HG03175 (cell line): Measurements from ENCODE around the gene RPS6KB2.
A peak's percentile ranks its signal among the peaks of the same experiment; 100 is the strongest.

Source experiments
- ATAC-seq: cut with Tn5 transposase; IDR thresholded peaks from one replicate; pipeline ENCODE4 v1.9.1; 2021; ENCODE audit warnings: mild to moderate bottlenecking, moderate library complexity; ENCODE audit not compliant: unreplicated experiment

The RPS6KB2 gene

DNA sequence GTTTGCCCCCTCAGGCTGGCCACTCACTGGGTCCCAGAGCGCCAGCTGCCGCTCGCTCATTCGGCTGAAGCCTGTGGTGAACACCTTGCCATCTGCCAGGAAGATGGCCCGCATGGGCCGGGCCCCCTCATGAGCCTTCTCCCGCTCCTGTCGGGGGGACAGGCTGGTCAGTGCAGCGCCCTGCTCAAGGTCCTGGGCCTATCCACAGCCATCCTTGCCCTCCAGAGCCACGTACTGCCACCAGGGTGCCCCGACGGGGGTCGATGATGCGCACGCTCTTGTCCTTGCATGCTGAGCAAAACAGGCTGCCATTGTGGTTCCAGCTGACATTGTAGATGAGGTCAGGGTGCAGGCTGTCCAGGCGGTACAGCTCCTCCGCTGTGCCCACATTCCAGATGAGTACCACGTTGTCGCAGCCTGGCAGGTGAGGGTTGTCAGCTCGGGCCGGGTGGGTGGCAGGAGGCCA, 12.8 kb downstream of the RPS6KB2 start:
- no peak for ATAC-seq

DNA sequence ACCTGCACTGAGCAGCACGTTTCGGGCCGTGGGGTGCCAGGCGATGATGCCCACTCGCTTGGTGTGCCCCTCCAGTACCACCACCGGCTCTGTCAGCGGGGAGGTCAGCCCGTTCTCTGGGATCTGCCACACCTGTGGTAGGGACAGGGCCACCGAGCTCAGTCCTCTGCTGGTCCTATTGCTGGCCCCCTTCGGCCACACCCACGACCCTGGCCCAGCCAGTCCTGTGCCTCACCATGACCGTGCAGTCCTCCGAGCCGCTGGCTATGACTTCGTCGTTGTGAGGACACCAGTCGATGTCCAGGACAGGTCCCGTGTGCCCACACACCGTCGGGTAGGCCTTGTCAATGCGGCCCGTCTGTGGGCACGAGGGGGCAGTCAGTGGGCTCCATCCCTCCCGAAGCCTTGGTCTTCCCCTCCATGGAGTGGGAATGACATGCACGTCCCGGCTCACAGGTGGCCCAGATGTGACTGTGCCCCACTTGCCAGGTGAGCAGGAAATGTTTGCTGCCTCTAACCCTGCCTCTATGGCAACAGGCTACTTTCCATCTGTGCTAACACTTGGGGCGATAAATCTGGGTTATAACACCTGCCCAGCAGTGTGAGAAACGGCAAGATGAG, 13.5 kb downstream of the RPS6KB2 start:
- ATAC-seq = no peak

DNA sequence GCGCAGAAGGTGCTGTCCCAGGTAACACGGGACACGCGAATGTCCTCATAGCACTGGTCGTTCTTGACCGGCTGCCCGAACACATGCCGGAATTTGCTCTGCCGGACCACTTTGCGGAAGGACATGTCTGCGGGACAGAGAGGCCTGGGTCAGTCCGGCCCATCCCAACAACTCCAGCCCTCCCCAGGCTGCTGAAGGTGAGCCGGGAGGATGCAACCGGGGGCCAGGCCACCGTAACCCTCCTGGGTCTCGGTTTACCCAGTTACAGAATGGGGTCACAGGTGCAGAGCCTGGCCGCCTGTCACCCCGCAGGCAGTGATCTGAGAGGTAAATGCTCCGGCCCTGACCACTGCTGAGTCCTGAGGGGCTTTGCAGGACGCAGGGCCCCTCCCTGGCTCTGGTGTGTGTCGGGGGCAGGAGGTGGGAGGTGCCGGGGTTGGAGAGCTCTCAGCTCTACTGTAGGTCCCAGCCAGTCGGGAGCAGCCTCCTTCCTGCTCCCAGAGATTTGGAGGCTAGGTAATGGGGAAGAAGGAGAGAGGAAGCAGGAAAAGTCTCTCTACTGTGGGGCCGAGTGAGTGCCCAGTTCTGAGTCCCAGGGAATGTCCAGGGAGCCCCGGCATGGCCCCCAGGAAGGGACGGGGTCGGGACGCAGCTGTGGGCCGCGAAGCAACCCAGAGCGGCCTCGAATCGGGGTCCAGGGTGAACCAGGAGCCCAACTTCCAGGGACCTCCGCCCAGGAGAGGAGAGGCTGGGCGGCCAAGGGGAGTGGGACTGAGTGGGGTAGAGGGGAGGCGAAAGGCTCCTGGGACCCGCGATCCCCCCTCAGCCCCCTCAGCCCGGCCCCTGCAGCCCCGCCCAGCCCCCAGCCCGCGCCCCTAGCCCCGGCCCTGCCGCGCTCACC, 14.5 kb downstream of the RPS6KB2 start:
- ATAC-seq = no peak

DNA sequence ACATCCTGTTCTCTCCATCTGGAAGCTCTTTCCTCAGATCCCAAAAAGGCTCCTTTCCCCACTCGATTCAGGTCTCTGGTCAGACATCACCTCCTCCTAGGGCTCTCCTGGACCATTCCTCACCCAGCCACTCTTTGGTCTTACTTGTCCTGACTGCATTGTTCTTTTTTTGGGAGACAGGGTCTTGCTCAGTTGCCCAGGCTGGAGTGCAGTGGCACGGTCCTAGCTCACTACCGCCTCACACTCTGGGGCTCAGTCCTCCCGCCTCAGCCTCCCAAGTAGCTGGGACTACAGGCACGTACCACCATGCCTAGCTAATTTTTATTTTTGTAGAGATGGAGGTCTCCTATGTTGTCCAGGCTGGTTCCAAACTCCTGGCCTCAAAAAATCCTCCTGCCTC, 17.2 kb downstream of the RPS6KB2 start:
- ATAC-seq = no peak

DNA sequence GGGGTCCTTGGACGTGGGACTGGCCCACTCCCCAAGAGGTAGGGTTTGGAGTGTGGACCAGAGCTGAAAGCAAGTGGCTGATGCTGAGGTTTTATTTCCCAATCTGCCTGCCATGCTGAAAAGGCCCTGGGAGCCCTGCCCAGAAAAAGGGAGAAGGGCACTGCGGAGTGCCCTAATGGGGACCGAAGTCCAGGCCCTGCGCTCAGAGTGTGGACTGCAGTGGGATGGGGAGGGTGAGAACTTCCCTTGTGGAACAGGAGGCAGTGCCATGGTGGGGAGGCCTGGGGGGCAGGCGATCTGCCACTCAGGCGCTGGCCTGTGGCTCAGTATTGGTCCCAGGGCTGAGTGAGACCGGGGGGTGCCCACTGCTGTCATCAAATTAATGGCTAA, 19.9 kb downstream of the RPS6KB2 start:
- ATAC-seq = no peak

DNA sequence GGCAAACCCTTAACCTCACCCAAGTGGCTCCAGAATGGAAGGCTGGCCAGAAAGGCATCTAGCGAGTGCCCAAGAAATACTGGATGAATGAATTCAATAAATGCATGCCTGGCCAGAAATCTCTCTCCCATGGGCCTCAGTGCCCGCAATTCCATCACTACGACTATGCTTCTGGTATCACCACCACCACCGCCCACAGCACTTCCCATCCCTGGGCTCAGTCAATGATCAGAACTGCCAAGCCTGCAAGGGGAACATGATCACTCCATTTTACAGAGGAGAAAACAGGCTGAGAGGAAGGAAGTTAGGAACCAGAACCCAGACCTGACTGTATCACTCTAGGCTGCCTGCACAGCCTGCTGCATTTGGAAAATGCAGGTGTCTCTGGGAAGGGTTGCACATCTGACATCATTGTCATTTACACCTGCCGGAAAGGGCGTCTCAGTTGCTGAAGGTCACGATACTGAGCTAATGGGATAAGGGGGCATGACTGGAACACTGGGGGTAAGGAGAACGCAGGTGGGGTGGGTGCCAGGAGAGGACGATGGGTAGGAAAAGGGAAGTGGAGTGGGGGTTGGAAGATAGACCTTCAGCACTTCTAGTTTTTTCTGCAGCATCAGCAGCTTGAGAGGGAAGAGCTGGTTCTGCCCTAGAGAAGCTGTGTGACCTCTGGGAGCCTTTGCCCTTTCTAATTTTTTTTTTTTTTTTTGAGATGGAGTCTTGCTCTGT, 21.0 kb downstream of the RPS6KB2 start:
- no peak for ATAC-seq

DNA sequence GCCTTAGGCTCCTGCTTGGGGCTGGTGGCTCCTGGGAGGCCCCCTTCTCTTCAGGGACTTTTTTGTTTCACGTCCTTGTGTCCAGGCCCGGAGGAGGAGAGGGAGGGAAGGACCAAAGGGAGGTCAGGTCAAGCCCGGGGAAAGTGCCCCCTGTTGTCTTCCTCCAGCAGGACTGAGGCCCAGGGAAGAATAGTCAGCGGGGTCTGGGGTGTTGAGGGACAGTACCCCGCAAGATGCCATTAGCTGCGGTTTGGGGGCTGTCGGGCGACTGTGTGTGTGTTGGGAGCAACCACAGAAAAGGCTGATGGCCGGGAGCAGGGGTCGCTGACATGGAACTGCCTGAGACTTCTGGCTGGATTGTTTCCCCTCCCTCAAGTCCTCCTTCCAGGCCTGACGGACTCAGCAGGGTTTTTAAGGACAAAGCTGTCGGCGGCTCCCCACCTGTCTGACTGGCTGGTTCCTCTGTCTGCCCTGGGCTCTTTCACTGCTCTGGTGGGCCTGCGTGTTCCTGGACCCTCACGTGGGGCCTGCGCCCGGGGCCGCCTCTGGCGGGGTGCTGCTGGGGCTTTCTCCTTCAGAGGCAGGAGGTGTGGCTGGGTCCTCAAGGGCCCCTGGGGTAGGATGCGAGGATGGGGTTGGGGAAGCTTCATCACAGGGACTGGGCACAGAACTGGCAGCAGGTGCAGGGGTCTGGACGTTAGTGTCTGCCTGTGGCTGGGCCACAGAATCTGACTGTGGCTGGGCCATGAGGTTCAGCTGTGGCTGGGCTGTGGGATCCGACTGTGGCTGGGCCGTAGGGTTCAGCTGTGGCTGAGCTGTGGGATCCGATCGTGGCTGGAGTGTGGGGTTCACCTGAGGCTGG, 22.7 kb downstream of the RPS6KB2 start:
- no peak for ATAC-seq

DNA sequence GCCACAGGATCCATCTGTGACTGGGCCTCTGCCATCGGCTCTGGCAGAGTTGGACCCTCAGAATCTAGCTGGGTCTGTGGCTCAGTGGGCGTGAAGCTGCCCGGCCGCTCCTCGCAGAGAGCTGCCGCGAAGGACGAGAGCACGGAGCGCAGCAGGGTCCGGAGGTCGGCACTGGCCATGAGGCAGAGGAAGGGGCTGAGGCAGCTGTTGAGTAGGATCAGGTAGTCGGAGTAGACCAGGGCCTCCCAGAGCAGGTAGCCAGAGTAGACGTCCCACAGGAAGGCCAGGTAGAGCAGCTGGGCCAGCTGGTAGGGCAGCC, 23.3 kb downstream of the RPS6KB2 start:
- no peak for ATAC-seq

DNA sequence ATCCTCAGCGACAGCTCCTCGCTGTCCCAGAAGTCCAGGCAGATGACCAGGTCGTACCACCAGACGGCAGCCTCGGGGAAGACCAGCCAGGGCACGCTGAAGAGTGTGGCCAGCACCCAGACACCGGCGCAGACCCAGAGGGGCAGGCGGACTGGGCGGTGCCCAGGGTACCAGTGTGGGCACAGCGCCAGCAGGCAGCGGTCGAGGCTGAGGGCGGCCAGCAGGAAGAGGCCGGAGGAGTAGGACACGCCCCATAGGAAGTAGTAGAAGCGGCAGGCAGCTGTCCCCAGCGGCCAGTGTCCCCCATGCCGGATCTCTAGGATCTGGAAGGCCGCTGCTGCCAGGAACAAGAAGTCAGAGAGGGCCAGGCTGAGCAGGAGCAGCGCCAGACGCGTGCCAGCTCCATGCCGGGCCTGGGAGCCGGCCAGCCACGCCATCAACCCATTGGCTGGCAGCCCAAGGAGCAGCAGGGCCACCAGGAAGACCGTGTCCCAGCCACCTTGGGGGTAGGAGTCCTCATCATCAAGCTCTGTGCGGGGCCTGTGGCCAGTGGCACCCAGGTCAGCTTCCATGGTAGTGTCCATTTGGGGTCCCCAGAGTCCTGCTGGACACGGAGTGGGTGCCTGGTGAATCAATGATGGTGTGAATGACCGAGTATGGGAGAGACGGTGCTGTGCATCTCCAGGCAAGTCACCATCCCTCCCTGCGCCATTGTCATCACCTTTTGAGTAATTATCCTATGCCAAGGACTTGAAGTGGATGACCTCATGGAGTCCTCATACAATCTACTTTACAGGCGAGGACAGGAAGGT, 24.1 kb downstream of the RPS6KB2 start, which contains the start of gene GPR152:
TSS of gene GPR152 (minus strand) at position 589 of the 812 bp plus-strand sequence. CDS start at position 584, 5 bp downstream.
- ATAC-seq = no peak

DNA sequence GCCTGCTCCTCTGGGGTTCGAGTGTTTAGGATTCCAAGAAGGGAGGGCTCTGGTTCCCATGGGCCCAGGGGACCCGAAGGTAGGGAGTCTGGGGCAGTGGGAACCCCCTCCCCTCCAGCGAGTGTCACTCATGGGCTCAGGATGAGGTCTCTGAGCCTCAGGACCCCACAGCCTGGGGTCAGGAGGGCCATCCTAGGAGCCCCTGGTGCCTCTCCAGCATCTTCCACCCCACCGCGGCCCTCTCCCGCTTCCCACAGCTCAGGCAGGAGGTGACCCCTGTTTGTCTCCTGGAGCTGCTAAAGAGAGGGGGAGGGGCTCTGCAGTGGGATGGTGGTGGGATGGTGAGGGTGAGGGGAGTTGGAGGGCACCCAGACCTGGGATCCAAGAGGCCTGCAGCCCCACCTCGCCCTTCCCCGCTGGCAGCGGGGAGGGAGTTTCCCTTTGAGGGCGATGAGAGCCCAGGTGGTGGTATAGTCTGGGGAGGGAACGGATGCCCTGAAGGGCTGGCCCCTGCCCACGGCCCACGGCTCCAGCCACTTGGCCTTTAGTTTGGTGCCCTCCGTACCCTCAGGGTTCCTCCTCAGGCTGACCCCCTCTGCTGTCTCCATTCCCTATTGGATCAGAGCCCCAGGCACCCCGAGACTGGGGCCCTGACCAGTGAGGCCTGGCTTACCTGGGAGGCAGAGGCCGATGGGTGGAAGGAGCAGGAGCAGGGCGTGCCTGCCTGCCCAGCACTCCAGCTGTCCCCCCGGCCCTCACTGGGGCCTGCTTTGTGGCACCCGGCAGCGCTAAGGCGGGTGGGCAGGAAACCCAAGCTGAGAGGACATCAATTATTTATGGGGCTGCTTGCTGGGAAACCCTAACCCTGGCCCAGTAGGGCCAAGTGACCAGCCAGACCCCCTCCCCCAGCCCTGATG, 25.8 kb downstream of the RPS6KB2 start:
- ATAC-seq = no peak

DNA sequence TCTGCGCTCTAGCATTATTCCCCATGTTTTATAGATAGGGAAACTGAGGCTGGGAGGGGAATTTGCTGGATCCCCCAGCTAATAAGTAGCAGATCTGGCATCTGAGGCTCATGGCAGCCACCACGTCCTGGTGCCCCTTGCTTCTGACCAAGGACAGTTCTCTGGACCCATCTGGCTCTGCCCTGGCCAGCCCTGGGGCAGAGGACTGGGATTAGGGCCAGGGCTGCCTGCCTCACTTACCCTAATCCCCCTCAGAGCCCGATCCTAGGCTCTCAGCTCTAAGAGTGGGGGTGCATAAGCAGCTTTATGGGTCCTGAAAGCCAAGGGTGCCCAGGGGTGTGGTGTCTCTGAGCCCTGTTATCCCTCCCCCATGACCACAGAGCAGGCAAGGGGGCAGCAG, 26.8 kb downstream of the RPS6KB2 start, which contains the start of gene CABP4:
TSS of gene CABP4 (plus strand) at position 301 of the 400 bp plus-strand sequence. CDS start at position 371, 70 bp downstream.
- ATAC-seq = no peak

DNA sequence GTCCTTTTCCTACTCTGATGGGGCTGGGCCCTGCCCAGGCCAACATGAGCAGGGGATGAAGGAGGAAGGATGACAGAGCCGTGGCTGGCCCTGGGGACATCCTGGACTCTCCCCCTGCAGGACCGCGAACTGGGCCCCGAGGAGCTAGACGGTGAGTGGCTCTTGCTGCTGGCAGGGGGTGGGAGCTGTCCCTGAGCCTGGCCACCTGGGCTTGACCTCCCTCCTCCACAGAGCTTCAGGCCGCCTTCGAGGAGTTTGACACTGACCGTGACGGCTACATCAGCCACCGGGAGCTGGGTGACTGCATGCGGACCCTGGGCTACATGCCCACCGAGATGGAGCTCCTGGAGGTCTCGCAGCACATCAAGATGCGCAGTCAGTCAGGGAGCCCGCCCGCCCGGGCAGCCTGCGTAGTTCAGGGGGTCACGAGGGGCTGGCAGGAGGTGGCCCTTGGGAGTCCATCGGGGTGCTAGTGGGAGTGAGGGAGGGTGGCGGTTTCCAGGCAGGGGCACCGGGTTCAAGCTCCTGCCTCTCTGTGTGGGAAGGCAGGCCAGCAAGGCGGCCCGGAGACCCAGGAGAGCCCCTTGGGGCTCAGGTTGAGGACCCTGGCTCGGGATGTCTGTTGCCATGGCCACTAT, 27.9 kb downstream of the RPS6KB2 start:
- ATAC-seq = no peak

DNA sequence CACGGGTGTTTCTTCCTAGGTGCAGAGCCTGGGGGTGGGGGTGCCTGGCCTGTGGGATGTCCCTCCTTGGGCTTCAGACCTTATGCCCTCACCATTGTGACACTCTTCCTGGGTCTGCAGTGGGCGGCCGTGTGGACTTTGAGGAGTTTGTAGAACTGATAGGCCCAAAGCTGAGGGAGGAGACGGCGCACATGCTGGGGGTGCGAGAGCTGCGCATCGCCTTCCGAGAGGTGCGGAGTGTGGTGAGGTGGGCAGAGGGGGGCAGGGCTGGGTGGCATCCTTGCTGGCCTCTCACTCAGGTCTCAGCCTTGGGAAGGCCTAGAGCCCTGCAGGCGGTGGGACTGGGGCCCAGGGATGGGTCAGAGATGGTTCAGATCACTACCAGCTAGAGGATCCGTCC, 29.2 kb downstream of the RPS6KB2 start:
- no peak for ATAC-seq

DNA sequence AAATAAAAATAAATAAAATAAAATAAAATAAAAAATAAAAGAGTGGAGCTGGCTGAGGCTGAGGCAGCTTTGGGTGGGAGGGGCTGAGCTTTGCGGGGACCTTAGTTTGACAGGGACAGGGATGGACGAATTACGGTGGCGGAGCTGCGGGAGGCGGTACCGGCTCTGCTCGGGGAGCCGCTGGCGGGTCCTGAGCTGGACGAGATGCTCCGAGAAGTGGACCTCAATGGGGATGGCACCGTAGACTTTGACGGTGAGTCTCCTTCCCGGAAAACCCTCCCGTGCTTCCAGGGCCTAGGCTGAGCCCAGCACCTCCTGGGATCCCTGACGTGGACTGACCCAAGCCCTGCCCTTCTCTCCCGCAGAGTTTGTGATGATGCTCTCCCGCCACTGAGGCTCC, 30.0 kb downstream of the RPS6KB2 start:
- ATAC-seq = no peak

DNA sequence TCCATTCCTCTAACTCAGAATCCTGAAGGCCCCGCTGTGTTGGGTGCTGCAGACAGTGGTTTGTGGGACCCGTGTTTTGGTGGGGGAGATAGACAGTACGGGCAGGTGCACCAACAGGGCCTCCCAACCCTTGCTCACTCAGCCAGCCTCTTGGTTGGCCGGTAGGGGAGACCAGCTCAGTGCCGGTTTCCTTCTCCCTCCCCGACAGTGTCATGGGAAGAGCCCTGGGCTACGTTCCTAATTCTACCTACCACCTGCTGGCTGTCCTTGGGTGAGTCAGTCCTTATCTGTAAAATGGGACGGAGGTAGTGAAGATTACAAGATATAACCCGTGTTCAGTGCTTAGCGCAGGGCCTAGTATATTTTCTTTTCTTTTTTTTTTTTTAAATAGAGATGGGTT, 34.9 kb downstream of the RPS6KB2 start:
- ATAC-seq = no peak

DNA sequence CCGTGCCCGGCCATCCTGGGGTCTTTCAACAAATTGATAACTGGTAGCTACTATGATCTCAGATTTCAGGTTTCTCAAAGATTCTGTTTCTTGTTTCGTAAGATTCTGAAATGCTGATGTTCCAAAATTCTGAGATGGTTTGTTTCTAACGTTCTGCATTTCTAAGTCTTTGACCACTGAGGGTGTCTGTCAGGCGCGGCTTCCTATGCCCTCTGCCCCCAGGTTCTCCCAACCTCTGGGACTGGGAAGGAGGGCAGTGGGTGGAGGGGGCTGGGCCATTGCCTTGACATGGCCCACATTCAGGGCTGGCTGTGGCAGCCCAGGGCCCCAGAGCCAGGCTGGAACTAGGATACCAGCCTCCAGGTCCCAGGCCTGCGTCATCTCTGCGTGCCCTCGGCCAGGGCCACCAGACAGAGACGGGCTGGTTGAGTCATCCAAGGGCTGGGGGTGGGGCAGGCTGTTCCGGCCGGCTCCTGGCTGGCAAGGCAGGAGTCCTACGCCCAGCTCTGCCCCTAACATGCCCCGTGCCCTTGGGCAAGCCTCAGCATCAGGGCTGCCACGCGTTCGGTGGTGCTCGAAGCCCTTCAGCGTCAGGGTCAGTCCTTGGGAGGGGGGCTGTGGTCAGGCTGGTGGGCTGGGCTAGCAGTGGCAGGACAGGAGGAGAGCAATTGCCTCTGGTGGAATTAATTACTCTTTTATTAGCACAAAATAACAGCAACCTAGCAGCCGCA, 35.6 kb downstream of the RPS6KB2 start:
- no peak for ATAC-seq

DNA sequence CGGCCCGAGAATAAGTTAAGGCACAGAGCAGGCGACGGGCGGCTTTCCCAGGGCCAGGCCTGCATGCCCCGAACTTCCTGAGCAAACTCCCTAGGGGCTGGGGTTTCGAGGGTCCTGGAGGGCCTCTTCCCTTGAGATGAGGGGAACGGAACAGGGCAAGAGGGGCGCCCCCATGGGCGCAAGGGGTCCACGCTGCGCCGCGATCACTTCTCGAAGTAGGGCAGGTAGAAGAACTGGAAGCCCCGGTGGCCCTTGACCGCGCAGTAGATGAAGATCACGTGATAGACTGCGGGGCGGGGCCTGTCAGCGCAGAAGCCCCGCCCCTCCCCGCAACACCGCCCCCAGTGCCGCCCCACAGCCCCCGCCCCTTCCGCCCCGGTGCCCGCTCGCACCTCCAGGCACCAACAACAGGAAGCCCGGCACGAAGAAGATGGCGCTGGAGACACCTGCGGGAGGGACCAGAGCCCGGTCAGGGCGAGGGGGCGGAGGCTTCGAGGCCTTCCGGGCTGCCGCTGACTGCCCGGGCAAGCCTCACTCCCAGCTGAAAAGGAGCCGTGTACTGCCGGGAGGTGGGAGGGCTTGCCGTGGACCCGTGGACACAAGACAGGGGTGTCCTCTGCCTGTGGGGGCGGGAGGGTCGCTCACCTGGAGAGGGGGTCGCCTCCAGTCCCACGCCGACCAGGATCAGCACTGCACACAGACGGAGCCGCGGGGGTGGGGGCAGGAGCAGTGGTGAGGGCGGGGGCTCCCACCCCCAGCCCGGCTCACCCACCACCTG, 36.3 kb downstream of the RPS6KB2 start:
- peak; percentile 55 for ATAC-seq
